Stimulated activated CD8-positive, alpha-beta memory T cell treated with anti-CD3 and anti-CD28 coated beads, Interleukin-15, amount 100 ng/mL, for 48 hours (primary cell): ENCODE measurements around the gene MAGT1.
"Not testable (repeated sequence)": the region's sequence is repeated elsewhere in the genome, so short reads cannot be mapped to it uniquely, and the experiment has no call there.

Experiments used
- DNase-seq, 2 donors: peaks; one replicate each; pipeline ENCODE4 v3.0.0-alpha.2; 2020; ENCODE audit warnings: low read depth in 2 of 2

Gene MAGT1

DNA sequence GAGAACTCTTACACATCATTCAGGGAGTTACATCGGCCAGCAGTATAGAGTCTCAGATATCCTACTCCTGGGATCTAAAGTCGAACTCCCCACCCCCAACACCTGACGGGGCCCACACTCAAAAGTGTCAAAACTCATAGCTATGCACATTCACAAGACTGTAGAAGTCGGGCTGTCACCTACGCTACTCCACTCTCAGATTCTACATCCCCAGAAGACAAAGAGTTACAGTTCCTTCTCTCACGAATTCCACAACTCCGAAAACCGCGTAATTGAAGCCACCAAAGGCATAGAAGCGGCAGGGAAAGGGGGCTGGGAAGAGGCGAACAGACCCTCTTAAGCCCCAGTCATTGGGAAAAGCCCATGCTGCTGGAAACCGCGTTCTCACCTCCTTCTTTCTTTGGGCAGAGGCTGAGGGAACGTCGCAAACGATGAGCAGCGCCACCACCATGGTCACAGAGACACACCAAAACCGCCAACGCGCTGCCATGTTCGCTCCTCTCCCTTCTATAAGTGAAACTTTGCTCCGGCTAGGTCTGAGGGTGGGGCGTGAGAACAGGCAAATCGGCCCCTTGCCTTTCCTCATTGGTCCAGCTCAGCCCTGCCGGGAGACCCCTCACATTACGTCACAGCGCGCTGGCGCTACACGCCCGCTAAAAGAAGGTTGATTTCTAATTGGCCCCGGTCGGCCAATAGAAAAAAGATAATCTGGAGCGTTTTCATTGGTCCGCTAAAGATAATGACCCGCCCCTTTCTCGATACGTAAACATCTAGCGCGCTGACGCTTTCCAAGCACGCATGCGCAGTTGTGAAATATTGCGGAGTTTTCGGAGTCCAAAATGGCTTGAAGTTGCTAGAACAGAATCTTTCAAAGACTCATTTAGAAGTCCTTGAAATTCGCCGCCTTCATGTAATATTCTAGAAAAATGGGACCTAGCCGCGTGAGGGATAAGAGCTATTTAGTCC is at the start of gene MAGT1:
Gene MAGT1, minus strand, starts transcription at position 515 of the 966 bp plus-strand sequence. Its CDS starts 25 bp downstream, at position 490.
- DNase-seq: peak; percentile 80 to 84

- not testable (repeated sequence) for DNase-seq
These were observed 49.8 kb upstream of the MAGT1 start for GRCh38 chrX:77945031-77945430.

DNA sequence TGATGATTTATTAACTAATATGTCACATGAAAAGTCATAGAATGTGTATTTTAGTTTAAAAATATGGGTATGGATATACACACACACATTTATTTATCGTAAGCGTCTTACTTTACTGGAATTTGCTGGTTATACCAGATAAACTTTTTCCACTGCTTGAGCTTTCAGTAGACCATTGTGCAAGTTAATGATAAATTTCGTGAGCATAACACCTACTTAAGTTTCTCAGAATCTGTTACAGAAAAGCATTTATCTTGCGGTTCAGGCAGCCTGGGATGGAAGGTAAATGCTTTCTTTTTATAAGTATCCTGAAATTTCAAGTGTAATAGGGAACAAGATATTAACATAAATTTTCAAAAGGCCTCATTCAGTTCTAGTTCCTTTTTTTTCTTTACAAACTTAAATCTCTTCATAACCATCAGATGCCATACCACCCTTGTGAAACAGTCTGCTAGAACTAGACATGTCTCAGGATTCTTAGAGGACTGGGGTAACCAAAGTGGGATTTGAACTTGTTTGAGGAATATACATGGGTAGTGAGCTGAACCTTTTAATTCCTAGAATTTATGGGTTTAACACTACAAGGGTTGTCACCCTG is 42.9 kb upstream of the MAGT1 start:
- DNase-seq: no peak

GRCh38 chrX:77937291-77937690 is 42.1 kb upstream of the MAGT1 start:
- no peak for DNase-seq

DNA sequence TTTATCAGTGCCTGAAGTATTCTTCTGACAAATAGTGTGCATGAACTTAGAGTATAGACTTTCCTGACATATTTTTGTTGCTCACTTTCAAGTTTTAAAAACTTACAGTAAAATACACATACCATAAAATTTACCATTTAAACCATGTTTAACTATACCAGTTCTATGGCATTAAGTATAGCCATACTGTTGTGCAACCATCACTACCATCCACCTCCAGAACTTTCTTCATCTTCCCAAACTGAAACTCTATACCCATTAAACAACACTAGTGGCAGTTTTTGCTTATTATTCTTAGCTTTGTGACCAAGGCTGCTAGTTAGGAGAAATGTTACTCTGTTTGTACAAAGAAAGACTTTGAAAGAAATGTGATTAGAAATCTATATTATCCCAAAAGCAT is 41.1 kb upstream of the MAGT1 start:
- DNase-seq: no peak

DNA sequence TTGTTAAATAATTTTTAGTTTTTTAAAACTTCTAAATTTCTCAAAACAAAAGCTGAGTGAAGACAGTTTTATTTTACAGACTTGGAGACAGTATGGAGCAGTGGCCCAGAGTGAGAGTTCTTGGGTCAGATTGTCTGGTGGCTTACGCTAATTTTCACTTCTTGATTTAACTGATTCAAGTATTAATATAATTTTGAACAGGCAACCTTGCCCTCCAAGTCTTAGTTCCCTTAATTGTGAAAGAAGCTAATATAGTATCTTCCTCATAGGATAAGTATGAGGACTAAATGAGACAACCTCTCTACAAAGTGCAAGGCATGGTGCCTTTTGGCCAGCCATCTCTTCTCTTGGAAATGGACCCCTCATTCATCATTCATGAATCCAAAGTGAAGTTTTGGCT is 40.7 kb upstream of the MAGT1 start:
- no peak for DNase-seq

DNA sequence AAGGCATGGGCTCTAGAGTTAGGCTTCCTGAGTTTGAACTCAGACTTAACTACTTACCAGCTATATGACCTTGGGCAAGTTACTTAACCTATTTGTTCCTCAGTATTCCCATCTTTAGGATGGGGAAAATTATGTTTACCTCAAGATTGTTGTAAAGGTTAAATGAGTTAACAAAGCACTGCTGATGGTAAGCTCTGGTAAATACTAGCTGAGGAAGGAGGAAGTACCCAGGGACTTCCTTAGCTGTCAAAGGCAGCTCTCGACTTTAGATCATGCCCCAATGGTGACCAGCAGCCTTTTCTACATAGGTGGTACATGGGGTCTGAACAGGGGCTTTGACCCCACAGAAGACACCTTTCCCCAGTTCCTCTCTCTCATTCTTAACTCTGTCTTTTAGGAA is 35.3 kb upstream of the MAGT1 start:
- no peak for DNase-seq

DNA sequence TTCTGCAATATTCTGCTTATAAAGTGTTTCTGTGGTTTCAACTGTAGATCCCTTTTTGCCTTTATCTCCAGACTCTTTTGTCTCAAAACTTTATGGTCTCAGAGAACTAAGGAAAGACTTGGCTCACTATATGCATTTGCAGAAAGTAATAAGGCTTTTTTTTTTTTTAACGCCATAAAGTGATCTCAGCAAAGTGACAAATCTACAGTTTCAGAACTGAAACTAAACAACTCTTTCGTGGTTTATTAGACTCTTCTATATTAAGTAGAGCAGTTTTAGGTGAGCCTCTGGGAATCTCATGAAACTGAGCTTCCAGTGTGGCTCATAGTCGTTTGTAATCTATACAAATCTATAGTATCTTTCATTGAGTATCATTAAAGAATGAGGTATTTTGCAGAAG is 30.5 kb upstream of the MAGT1 start:
- no peak for DNase-seq

DNA sequence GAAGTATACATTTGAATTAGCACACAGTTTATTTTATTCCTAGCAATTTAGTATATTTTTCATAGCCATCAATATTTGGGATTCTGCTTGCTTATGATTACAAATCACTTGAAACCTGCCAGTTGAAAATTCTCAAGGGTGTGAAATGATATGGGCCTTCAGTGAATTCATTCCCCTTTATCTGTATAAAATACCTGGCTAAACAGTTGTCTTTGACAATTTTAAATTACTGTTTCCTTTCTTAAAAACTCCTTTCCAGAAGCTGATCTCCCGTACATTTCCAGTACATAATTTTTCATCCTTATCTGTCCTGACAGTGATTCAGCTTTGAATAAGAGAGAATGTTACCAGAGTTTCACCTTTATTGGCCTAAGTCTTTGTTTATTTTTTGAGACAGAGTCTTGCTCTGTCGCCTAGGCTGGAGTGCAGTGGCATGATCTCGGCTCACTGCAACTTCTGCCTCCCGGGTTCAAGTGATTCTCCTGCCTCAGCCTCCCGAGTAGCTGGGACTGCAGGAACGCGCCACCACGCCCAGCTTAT is 29.2 kb upstream of the MAGT1 start:
- no peak for DNase-seq

GRCh38 chrX:77922787-77923186 is 27.6 kb upstream of the MAGT1 start:
- DNase-seq: no peak

DNA sequence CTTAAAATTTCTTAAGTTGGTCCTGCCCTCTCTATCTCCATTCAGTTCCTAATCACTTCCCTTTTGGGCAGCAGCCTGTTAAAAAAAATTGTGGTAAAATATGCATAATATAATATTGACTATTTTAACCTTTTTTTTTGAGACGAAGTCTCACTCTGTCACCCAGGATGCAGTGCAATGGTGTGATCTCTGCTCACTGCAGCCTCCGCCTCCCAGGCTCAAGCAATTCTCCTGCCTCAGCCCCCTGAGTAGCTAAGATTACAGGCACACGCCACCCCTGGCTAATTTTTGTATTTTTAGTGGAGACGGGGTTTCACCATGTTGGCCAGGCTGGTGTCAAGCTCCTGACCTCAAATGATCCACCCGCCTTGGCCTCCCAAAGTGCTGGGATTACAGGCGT is 24.1 kb upstream of the MAGT1 start:
- DNase-seq: not testable (repeated sequence)

DNA sequence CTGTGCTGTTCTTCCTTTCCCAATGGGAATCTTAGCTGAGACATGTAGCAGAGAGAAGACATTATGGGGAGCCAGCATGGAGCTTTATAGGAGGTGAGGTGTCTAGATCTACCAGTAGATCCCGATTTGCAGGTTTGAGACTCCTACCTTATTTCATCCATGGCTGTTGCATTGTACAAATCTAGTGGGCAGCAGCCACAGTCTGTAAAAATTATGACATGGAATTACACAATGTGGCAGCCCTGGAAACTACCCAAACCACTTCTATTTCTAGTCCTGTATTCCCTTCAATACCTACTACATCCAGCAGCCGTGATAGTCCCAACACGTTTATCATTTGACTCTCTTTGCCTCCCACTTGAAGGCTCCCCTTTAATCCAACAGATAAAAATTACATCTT is 23.3 kb upstream of the MAGT1 start:
- DNase-seq: no peak

- DNase-seq: no peak
These were observed 22.2 kb upstream of the MAGT1 start for GRCh38 chrX:77917294-77917933.

GRCh38 chrX:77910108-77910840 is 15.0 kb upstream of the MAGT1 start, which contains the start of gene ATP7A:
TSS of gene ATP7A (plus strand) at chrX:77910693. CDS start at chrX:77971642, 60,949 bp downstream.
- peak; percentile 84 to 87 for DNase-seq

- no peak for DNase-seq
These were observed 6.3 kb upstream of the MAGT1 start for GRCh38 chrX:77901506-77901905.

- no peak for DNase-seq
These were observed 5.5 kb upstream of the MAGT1 start for GRCh38 chrX:77900688-77901087.

GRCh38 chrX:77899081-77899828 is 4.0 kb upstream of the MAGT1 start, which contains the start of gene COX7B:
TSS of gene COX7B (plus strand) at chrX:77899468. CDS start at chrX:77899554, 86 bp downstream.
- peak; percentile 21 to 27 for DNase-seq

DNA sequence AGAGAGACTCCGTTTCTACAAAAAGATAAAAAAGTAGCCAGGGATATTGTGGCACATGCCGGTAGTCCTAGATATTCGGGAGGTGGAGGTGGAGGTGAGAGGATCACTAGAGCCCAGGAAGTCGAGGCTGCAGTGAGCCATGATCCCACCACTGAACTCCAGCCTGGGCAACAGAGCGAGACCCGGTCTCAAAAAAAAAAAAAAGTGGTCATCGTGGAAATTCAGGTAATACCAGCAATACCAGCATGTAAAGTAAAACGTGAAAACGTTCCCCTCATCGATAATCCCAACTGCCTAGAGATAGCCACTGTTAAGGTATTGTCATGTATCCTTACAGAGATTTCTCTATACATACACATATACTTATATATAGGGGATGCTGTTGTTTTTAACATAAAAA is 1.5 kb downstream of the MAGT1 start:
- no peak for DNase-seq

DNA sequence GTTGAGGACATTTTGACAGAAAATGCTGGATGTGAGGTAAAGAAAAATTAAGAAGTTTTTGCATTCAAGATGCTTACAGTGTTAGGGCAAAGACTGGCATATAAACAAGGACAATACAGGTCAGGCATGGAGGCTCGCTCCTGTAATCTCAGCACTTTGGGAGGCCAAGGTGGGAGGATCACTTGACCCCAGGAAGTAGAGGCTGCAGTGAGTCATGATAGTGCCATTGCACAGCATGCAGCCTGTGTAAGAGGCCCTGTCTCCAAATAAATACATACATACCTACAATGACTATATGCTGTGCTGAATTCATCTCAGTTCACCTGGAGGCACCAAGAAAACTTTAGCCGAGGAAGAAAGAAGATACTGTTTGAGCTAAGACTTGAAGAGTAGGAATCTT is 2.3 kb downstream of the MAGT1 start:
- no peak for DNase-seq

DNA sequence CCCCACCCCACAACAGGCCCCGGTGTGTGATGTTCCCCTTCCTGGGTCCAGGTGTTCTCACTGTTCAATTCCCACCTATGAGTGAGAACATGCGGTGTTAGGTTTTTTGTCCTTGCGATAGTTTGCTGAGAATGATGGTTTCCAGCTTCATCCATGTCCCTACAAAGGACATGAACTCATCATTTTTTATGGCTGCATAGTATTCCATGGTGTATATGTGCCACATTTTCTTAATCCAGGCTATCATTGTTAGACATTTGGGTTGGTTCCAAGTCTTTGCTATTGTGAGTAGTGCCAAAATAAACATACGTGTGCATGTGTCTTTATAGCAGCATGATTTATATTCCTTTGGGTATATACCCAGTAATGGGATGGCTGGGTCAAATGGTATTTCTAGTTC is 13.8 kb downstream of the MAGT1 start:
- DNase-seq: not testable (repeated sequence)

- DNase-seq: no peak
These were observed 19.9 kb downstream of the MAGT1 start for GRCh38 chrX:77875372-77875771.
